ENCODE data around the gene TMEM219.

DNA sequence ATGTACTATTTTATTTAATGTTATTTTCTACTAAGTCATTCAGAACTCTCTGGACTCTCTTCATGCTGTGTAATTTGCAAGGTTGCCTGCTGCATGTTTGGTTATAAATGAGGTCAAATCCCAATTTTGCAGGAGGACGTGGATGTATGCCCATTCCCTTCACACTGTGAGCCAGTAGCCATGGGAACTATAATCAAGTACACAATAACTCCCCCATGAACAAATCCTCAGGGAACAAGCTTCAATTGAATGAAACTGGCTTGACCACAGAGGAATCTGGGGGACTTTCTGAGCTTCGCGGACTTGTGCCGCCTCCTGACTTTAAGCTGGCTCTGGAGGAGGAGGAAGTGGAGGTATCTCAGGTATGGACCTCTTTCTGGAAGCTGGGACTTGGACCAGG, 21.2 kb upstream of the TMEM219 start:
- TF ChIP-seq, protein P1, sequence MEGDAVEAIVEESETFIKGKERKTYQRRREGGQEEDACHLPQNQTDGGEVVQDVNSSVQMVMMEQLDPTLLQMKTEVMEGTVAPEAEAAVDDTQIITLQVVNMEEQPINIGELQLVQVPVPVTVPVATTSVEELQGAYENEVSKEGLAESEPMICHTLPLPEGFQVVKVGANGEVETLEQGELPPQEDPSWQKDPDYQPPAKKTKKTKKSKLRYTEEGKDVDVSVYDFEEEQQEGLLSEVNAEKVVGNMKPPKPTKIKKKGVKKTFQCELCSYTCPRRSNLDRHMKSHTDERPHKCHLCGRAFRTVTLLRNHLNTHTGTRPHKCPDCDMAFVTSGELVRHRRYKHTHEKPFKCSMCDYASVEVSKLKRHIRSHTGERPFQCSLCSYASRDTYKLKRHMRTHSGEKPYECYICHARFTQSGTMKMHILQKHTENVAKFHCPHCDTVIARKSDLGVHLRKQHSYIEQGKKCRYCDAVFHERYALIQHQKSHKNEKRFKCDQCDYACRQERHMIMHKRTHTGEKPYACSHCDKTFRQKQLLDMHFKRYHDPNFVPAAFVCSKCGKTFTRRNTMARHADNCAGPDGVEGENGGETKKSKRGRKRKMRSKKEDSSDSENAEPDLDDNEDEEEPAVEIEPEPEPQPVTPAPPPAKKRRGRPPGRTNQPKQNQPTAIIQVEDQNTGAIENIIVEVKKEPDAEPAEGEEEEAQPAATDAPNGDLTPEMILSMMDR (IDR thresholded peaks at IDR 0.05), result no peak
- no peak for TF ChIP-seq POLR2A (IDR thresholded peaks at IDR 0.05)
